ENCODE data around the gene RYR2. TPM values are rescaled to one million over a fixed set of nuclear protein-coding genes. Genes with fewer than 3 reads are reported as not detected.
A peak's percentile ranks its signal among the peaks of the same experiment; 100 is the strongest.

Gene RYR2
- total and polyA plus RNA-seq, 12 donors: 43.1 to 1,252 (median 872) TPM

GRCh38 chr1:237229333-237229732 is 187.3 kb downstream of the RYR2 start:
- no peaks in the 10 kb centered on the region for H3K36me3 ChIP-seq
- no peak for TF ChIP-seq CTCF (IDR thresholded peaks at IDR 0.05)
- no peaks in the 10 kb centered on the region for H3K9me3 ChIP-seq
- ATAC-seq (peak in 3 of 8 donors; percentile 21 to 41 (median 22)), DNase-seq (no peak)
- intact Hi-C loops (cut with DNase I): no loop called here
- 60 to 62% methylated on average over 6 of the region's 6 CpGs for WGBS, 2 donors
- peaks cover 0 to 93% (median 47%) of the 10 kb centered on the region in 9 donors for H3K4me1 ChIP-seq
- H3K4me3 ChIP-seq: no peak overlapping the region
- peak overlapping the region in 3 of 10 donors; percentile 1 to 40 (median 8) for H3K27ac ChIP-seq
- H3K27me3 ChIP-seq: no peaks in the 10 kb centered on the region

GRCh38 chr1:237232501-237232900 is 190.5 kb downstream of the RYR2 start:
- no peaks in the 10 kb centered on the region for H3K27me3 ChIP-seq
- WGBS, 2 donors: 47 to 49% methylated on average over 4 of the region's 4 CpGs
- intact Hi-C loops (cut with DNase I): no loop called here
- DNase-seq: no peak
- H3K9me3 ChIP-seq: no peaks in the 10 kb centered on the region
- H3K27ac ChIP-seq: no peak overlapping the region
- no peak for TF ChIP-seq CTCF (IDR thresholded peaks at IDR 0.05)
- peaks cover 0 to 93% (median 44%) of the 10 kb centered on the region in 9 donors for H3K4me1 ChIP-seq
- H3K36me3 ChIP-seq: no peaks in the 10 kb centered on the region
- ATAC-seq: no peak
- H3K4me3 ChIP-seq: no peak overlapping the region

GRCh38 chr1:237235091-237235490 is 193.1 kb downstream of the RYR2 start:
- Histone ChIP-seq H3K27me3 (no peaks in the 10 kb centered on the region), H3K4me1 (peaks cover 0 to 97% (median 42%) of the 10 kb centered on the region in 9 donors), H3K4me3 (no peak overlapping the region), H3K9me3 (no peaks in the 10 kb centered on the region), H3K27ac (peak overlapping the region in 6 of 10 donors; percentile 4 to 52 (median 33)), H3K36me3 (no peaks in the 10 kb centered on the region)
- no peak for TF ChIP-seq CTCF (IDR thresholded peaks at IDR 0.05)
- intact Hi-C loops (cut with DNase I): no loop called here
- 14 to 24% methylated on average over 3 of the region's 3 CpGs for WGBS, 2 donors
- no peak for DNase-seq
- peak in 7 of 8 donors; percentile 25 to 49 (median 43) for ATAC-seq

GRCh38 chr1:237237721-237238120 is 195.7 kb downstream of the RYR2 start:
- H3K27ac ChIP-seq: no peak overlapping the region
- no peaks in the 10 kb centered on the region for H3K36me3 ChIP-seq
- peaks cover 0 to 99% (median 49%) of the 10 kb centered on the region in 9 donors for H3K4me1 ChIP-seq
- no peaks in the 10 kb centered on the region for H3K9me3 ChIP-seq
- ATAC-seq: no peak
- 77 to 91% methylated on average over 3 of the region's 3 CpGs for WGBS, 2 donors
- no peak for DNase-seq
- no peaks in the 10 kb centered on the region for H3K27me3 ChIP-seq
- intact Hi-C loops (cut with DNase I): no loop called here
- H3K4me3 ChIP-seq: no peak overlapping the region
- no peak for TF ChIP-seq CTCF (IDR thresholded peaks at IDR 0.05)
